Neuronal stem cell (in vitro differentiated cells): ENCODE data around the gene SERPIND1.

ENCODE experiments used
- DNase-seq: peaks from one replicate; pipeline ENCODE4 v3.0.0-alpha.2; 2013; ENCODE audit warnings: low spot score
- H2AFZ ChIP-seq: one replicate; pipeline ENCODE4 v1.6.1; 2013; ENCODE audit warnings: mild to moderate bottlenecking, low read length, inconsistent platforms
- H2AK5ac ChIP-seq: 2 replicates; pipeline ENCODE4 v1.6.1; 2013; ENCODE audit warnings: low read depth, mild to moderate bottlenecking, inconsistent platforms, low read length, moderate library complexity, mixed read lengths
- H2BK120ac ChIP-seq: 2 replicates; pipeline ENCODE4 v1.6.1; 2013; ENCODE audit warnings: low read depth, mild to moderate bottlenecking, inconsistent platforms, low read length, moderate library complexity, mixed read lengths
- H2BK12ac ChIP-seq: one replicate; pipeline ENCODE4 v1.6.1; 2013; ENCODE audit warnings: low read length, inconsistent platforms
- H2BK15ac ChIP-seq: 2 replicates; pipeline ENCODE4 v1.6.1; 2013; ENCODE audit warnings: mild to moderate bottlenecking, low read length, inconsistent platforms, mixed read lengths
- H2BK5ac ChIP-seq: one replicate; pipeline ENCODE4 v1.6.1; 2013; ENCODE audit warnings: inconsistent platforms, mild to moderate bottlenecking, low read length, moderate library complexity
- H3K14ac ChIP-seq: one replicate; pipeline ENCODE4 v1.6.1; 2013; ENCODE audit warnings: low read length, inconsistent platforms
- H3K18ac ChIP-seq: 2 replicates; pipeline ENCODE4 v1.6.1; 2013; ENCODE audit warnings: low read length, inconsistent platforms
- H3K23ac ChIP-seq: 2 replicates; pipeline ENCODE4 v1.6.1; 2013; ENCODE audit warnings: low read depth, mild to moderate bottlenecking, mixed read lengths, low read length, inconsistent platforms; ENCODE audit not compliant: poor library complexity
- H3K27ac ChIP-seq: replicated peaks from 3 replicates; pipeline ENCODE4 v1.5.1; 2013; ENCODE audit warnings: low read length, inconsistent platforms
- H3K27me3 ChIP-seq, 3 experiments: 2 replicates each; pipeline ENCODE4 v1.6.1; 2013; ENCODE audit warnings: low read length in 3 of 3, mild to moderate bottlenecking in 2 of 3, inconsistent platforms in 1 of 3, low read depth in 1 of 3, mixed read lengths in 1 of 3, moderate library complexity in 1 of 3; ENCODE audit not compliant: control insufficient read depth in 3 of 3, insufficient read depth in 3 of 3
- H3K36me3 ChIP-seq, 2 donors: replicated peaks in 1 of 2; 2 replicates each; pipeline ENCODE4 v1.6.1; 2013; ENCODE audit warnings: low read length in 2 of 2; ENCODE audit not compliant: control insufficient read depth in 2 of 2, insufficient read depth in 2 of 2
- H3K4ac ChIP-seq: 2 replicates; pipeline ENCODE4 v1.6.1; 2013; ENCODE audit warnings: inconsistent platforms, mild to moderate bottlenecking, low read length, moderate library complexity
- H3K4me1 ChIP-seq, 2 donors: 1 replicate in 1 of 2; 2 replicates in 1 of 2; pipeline ENCODE4 v1.6.1; 2013; ENCODE audit warnings: low read length in 2 of 2, low read depth in 1 of 2; ENCODE audit not compliant: control insufficient read depth in 2 of 2, insufficient read depth in 1 of 2
- H3K4me2 ChIP-seq: one replicate; pipeline ENCODE4 v1.6.1; 2013; ENCODE audit warnings: mild to moderate bottlenecking, low read length, inconsistent platforms; ENCODE audit not compliant: insufficient read depth, poor library complexity, severe bottlenecking
- H3K4me3 ChIP-seq, 2 donors: 2 replicates each; pipeline ENCODE4 v1.5.1; 2013; ENCODE audit warnings: low read length in 2 of 2, mild to moderate bottlenecking in 2 of 2, inconsistent platforms in 1 of 2, moderate library complexity in 1 of 2
- H3K79me1 ChIP-seq: one replicate; pipeline ENCODE4 v1.6.1; 2013; ENCODE audit warnings: low read depth, mild to moderate bottlenecking, inconsistent platforms, low read length, moderate library complexity
- H3K9ac ChIP-seq: one replicate; pipeline ENCODE4 v1.6.1; 2013; ENCODE audit warnings: mild to moderate bottlenecking, low read depth, low read length, inconsistent platforms; ENCODE audit not compliant: poor library complexity
- H3K9me3 ChIP-seq, 2 donors: replicated peaks in 1 of 2; 2 replicates each; pipeline versions ENCODE3 to v1.6.1; 2013; ENCODE audit warnings: low read length in 2 of 2, mild to moderate bottlenecking in 2 of 2, inconsistent platforms in 1 of 2, low read depth in 1 of 2, mixed read lengths in 1 of 2, moderate library complexity in 1 of 2; ENCODE audit not compliant: control insufficient read depth in 2 of 2, insufficient read depth in 1 of 2
- H4K8ac ChIP-seq: one replicate; pipeline ENCODE4 v1.6.1; 2013; ENCODE audit warnings: low read depth, mild to moderate bottlenecking, inconsistent platforms, low read length, moderate library complexity
- H4K91ac ChIP-seq: one replicate; pipeline ENCODE4 v1.6.1; 2013; ENCODE audit warnings: low read length, low read depth, mild to moderate bottlenecking, inconsistent platforms; ENCODE audit not compliant: poor library complexity
- WGBS, 2 donors: extraction: QIAGEN DNeasy Blood & Tissue Kit; methylation state at CpG; one replicate each; pipeline ENCODE4 v1.1.7; 2013; ENCODE audit warnings: missing lambda C conversion rate in 2 of 2, mixed read lengths in 1 of 2; ENCODE audit not compliant: insufficient read length in 2 of 2, insufficient replicate concordance in 1 of 2; ENCODE audit errors: extremely low coverage in 2 of 2; 5-methylcytosine and 5-hydroxymethylcytosine counted together

Gene SERPIND1

GRCh38 chr22:20799449-20799848 is 25.5 kb downstream of the SERPIND1 start:
- no peaks in the 10 kb centered on the region for H3K27me3 ChIP-seq
- H3K4me2 ChIP-seq = no peak overlapping the region
- no peak overlapping the region for H2AFZ ChIP-seq
- no peak overlapping the region for H3K14ac ChIP-seq
- no peak overlapping the region for H2AK5ac ChIP-seq
- no peak overlapping the region for H2BK12ac ChIP-seq
- no peak overlapping the region for H3K4ac ChIP-seq
- DNase-seq = no peak
- H4K8ac ChIP-seq = no peak overlapping the region
- H3K23ac ChIP-seq = no peak overlapping the region
- no CpG with 5 or more reads among the region's 8 CpGs for WGBS, 2 donors
- H3K36me3 ChIP-seq = peaks cover 37 to 91% of the 10 kb centered on the region in 2 donors
- no peak overlapping the region for H3K18ac ChIP-seq
- no peak overlapping the region for H2BK15ac ChIP-seq
- no peak overlapping the region for H3K27ac ChIP-seq
- H3K9ac ChIP-seq = no peak overlapping the region
- H3K4me3 ChIP-seq = no peak overlapping the region
- no peaks in the 10 kb centered on the region for H3K79me1 ChIP-seq
- H4K91ac ChIP-seq = no peak overlapping the region
- H3K9me3 ChIP-seq = no peaks in the 10 kb centered on the region
- no peak overlapping the region for H2BK5ac ChIP-seq
- H2BK120ac ChIP-seq = no peak overlapping the region
- H3K4me1 ChIP-seq = no peaks in the 10 kb centered on the region

DNA sequence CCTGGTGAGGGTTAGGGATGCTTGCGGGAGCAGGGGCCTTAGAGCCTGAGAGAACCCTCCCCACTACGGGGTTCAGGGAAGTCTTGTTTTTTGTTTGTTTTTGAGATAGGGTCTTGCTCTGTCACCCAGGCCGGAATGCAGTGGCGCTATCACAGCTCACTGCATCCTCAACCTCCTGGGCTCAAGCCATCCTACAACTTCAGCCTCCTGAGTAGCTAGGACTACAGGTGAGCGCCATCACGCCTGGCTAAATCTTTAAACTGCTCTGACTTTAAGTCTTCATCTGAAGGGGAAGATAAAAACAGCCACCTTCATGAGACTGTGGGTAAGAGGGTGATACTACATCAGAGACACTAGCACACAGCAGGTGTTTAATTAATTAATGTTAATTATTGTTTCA is 28.5 kb downstream of the SERPIND1 start:
- no peak overlapping the region for H2BK15ac ChIP-seq
- no CpG with 5 or more reads among the region's 6 CpGs for WGBS, 2 donors
- no peak overlapping the region for H2AFZ ChIP-seq
- H3K27ac ChIP-seq = no peak overlapping the region
- H3K9me3 ChIP-seq = no peaks in the 10 kb centered on the region
- no peak for DNase-seq
- H3K79me1 ChIP-seq = peaks cover 2% of the 10 kb centered on the region
- no peaks in the 10 kb centered on the region for H3K27me3 ChIP-seq
- no peaks in the 10 kb centered on the region for H3K4me1 ChIP-seq
- H3K4ac ChIP-seq = no peak overlapping the region
- no peak overlapping the region for H3K9ac ChIP-seq
- no peak overlapping the region for H3K23ac ChIP-seq
- no peak overlapping the region for H3K4me2 ChIP-seq
- H4K91ac ChIP-seq = no peak overlapping the region
- H3K14ac ChIP-seq = no peak overlapping the region
- H2AK5ac ChIP-seq = no peak overlapping the region
- no peak overlapping the region for H2BK5ac ChIP-seq
- no peak overlapping the region for H3K18ac ChIP-seq
- H3K36me3 ChIP-seq = peaks cover 37 to 93% of the 10 kb centered on the region in 2 donors
- no peak overlapping the region for H3K4me3 ChIP-seq
- no peak overlapping the region for H2BK120ac ChIP-seq
- H2BK12ac ChIP-seq = no peak overlapping the region
- H4K8ac ChIP-seq = no peak overlapping the region

DNA sequence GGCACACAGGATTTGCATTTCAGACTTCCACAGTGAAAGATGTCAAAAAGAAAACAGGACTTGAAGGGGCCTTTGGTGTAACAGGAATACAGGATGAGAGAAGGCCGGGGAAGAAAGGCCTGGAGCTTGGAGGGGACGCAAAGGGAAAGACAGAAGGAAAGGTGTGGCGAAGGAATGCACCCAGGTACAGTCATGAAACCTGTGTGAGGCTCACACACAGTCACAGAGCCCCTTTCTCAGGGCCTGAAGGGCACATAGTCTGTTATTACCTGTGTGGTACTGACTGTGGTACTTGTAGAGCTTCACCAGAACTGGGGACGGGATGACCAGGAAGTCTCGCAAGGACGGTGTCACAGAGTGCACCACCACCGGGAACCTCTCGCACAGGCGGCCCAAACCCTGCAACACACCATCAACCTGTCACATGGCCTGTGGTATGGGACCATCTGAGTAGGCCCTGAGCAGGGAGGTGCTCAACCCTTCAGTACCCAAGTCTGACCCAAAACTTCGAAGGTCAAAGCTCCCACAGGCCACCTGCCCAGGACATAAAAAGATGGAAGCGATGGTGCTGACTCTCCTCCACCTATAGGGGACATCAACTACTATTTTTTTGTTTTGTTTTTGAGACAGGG is 29.1 kb downstream of the SERPIND1 start:
- Histone ChIP-seq H2AFZ (no peak overlapping the region), H3K23ac (peak overlapping the region; percentile 49), H3K36me3 (peaks cover 36 to 90% of the 10 kb centered on the region in 2 donors), H3K79me1 (peaks cover 2% of the 10 kb centered on the region), H3K4me3 (peak overlapping the region in 1 of 2 donors; percentile 30), H3K18ac (no peak overlapping the region), H3K4ac (no peak overlapping the region), H3K14ac (no peak overlapping the region), H3K9ac (no peak overlapping the region), H2BK12ac (no peak overlapping the region), H3K27ac (no peak overlapping the region), H3K4me1 (no peaks in the 10 kb centered on the region), H2BK120ac (no peak overlapping the region), H2BK5ac (no peak overlapping the region), H2BK15ac (no peak overlapping the region), H3K4me2 (no peak overlapping the region), H4K8ac (no peak overlapping the region), H3K27me3 (no peaks in the 10 kb centered on the region), H2AK5ac (no peak overlapping the region), H3K9me3 (no peaks in the 10 kb centered on the region), H4K91ac (no peak overlapping the region)
- no peak for DNase-seq
- WGBS, 2 donors = no CpG with 5 or more reads among the region's 11 CpGs

- peaks cover 32 to 86% of the 10 kb centered on the region in 2 donors for H3K36me3 ChIP-seq
- WGBS, 2 donors = no CpG with 5 or more reads among the region's 11 CpGs
Measured at GRCh38 chr22:20803696-20804324, 29.9 kb downstream of the SERPIND1 start.

More at GRCh38 chr22:20803696-20804324, 29.9 kb downstream of the SERPIND1 start:
- H2BK12ac ChIP-seq = no peak overlapping the region
- H3K4me3 ChIP-seq = peak overlapping the region in 1 of 2 donors; percentile 32
- no peak overlapping the region for H4K8ac ChIP-seq
- H3K23ac ChIP-seq = peak overlapping the region; percentile 86
- H2AK5ac ChIP-seq = no peak overlapping the region
- H3K79me1 ChIP-seq = peaks cover 2% of the 10 kb centered on the region
- H3K4ac ChIP-seq = no peak overlapping the region
- no peak overlapping the region for H4K91ac ChIP-seq
- no peak overlapping the region for H2BK5ac ChIP-seq
- H2BK15ac ChIP-seq = no peak overlapping the region
- H3K4me2 ChIP-seq = no peak overlapping the region
- no peaks in the 10 kb centered on the region for H3K9me3 ChIP-seq
- no peak overlapping the region for H3K27ac ChIP-seq
- H3K4me1 ChIP-seq = no peaks in the 10 kb centered on the region
- peak; percentile 20 for DNase-seq
- H3K18ac ChIP-seq = no peak overlapping the region
- H3K14ac ChIP-seq = no peak overlapping the region
- no peak overlapping the region for H2BK120ac ChIP-seq
- no peak overlapping the region for H3K9ac ChIP-seq
- H2AFZ ChIP-seq = no peak overlapping the region
- no peaks in the 10 kb centered on the region for H3K27me3 ChIP-seq
